GM23248 (cell line): ENCODE data around the gene TFR2.

ENCODE experiments used
- EZH2 ChIP-seq: fragments of 200-600 bp; sonication (generic); IDR thresholded peaks from 2 replicates; pipeline ENCODE4 v1.6.1; 2018; ENCODE audit warnings: antibody characterized with exemption, mild to moderate bottlenecking; ENCODE audit not compliant: insufficient read depth, poor library complexity, severe bottlenecking
- EZH2phosphoT487 ChIP-seq: fragments of 200-600 bp; sonication (generic); IDR thresholded peaks from 2 replicates; pipeline ENCODE4 v1.6.1; 2018; ENCODE audit warnings: antibody characterized with exemption, moderate library complexity, mild to moderate bottlenecking, low read depth; ENCODE audit not compliant: insufficient read depth

- TF ChIP-seq EZH2phosphoT487 (no peak), EZH2 (no peak)
Measured at GRCh38 chr7:100639995-100640516, 1.3 kb downstream of the TFR2 start.
